ENCODE results near the gene AADACL2. TPM values are rescaled to one million over a fixed set of nuclear protein-coding genes. Genes with fewer than 3 reads are reported as not detected.

AADACL2 gene
- polyA plus RNA-seq, 2 of the 4 experiments (the other 2 are of a cell fraction): not detected

GRCh38 chr3:151750181-151750580 is 16.5 kb downstream of the AADACL2 start:
- no peak overlapping the region for H3K4me2 ChIP-seq
- no peak for DNase-seq (ENCODE audit: low read depth in 1 of 2, low spot score in 1 of 2)
- H3K9me3 ChIP-seq: peaks cover 10% of the 10 kb centered on the region; the same call in 2 of the 3 replicates
- TF ChIP-seq, protein P1, sequence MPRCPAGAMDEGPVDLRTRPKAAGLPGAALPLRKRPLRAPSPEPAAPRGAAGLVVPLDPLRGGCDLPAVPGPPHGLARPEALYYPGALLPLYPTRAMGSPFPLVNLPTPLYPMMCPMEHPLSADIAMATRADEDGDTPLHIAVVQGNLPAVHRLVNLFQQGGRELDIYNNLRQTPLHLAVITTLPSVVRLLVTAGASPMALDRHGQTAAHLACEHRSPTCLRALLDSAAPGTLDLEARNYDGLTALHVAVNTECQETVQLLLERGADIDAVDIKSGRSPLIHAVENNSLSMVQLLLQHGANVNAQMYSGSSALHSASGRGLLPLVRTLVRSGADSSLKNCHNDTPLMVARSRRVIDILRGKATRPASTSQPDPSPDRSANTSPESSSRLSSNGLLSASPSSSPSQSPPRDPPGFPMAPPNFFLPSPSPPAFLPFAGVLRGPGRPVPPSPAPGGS (IDR thresholded peaks at IDR 0.05): no peak
- TF ChIP-seq RCOR1 (IDR thresholded peaks at IDR 0.05; ENCODE audit: low read depth, low read length) (no peak), GATA3 (IDR thresholded peaks at IDR 0.05; ENCODE audit: borderline replicate concordance) (no peak), KDM1A (IDR thresholded peaks at IDR 0.05; ENCODE audit: low read depth) (no peak), CEBPB (IDR thresholded peaks at IDR 0.05) (no peak), RAD21 (conservative IDR thresholded peaks at IDR 0.05 in 1 of 2, IDR thresholded peaks at IDR 0.05 in 1 of 2) (no peak)
- ChIA-PET CTCF (interaction anchor here (0.6 kb wide), 2 partner anchors 24 to 445 kb away, joined by 3 read pairs; no protein-coding TSS in a partner anchor), POLR2A (no interaction called here)
- no peak for FAIRE-seq
- ATAC-seq: no peak
- no peak overlapping the region for H3K27ac ChIP-seq
- H3K4me1 ChIP-seq: no peaks in the 10 kb centered on the region; the same call in 2 of the 3 replicates
- WGBS (ENCODE audit: missing lambda C conversion rate): 78% methylated on average over 6 of the region's 6 CpGs
- no peak overlapping the region for H3K4me3 ChIP-seq

GRCh38 chr3:151750678-151751077 is 17.0 kb downstream of the AADACL2 start:
- Histone ChIP-seq H3K4me1 (no peaks in the 10 kb centered on the region; the same call in 2 of the 3 replicates), H3K4me2 (no peak overlapping the region), H3K4me3 (no peak overlapping the region), H3K9me3 (peaks cover 10% of the 10 kb centered on the region; the same call in 2 of the 3 replicates), H3K27ac (no peak overlapping the region)
- ChIA-PET POLR2A (no interaction called here), CTCF (interaction anchor here (0.6 kb wide), 1 partner anchor 445 kb away, joined by 3 read pairs; no protein-coding TSS in a partner anchor)
- no peak for TF ChIP-seq RCOR1 (IDR thresholded peaks at IDR 0.05; ENCODE audit: low read depth, low read length)
- TF ChIP-seq, protein P2, sequence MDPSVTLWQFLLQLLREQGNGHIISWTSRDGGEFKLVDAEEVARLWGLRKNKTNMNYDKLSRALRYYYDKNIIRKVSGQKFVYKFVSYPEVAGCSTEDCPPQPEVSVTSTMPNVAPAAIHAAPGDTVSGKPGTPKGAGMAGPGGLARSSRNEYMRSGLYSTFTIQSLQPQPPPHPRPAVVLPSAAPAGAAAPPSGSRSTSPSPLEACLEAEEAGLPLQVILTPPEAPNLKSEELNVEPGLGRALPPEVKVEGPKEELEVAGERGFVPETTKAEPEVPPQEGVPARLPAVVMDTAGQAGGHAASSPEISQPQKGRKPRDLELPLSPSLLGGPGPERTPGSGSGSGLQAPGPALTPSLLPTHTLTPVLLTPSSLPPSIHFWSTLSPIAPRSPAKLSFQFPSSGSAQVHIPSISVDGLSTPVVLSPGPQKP (IDR thresholded peaks at IDR 0.05; ENCODE audit: low read depth, low read length): no peak
- no peak for TF ChIP-seq RARB (CRISPR knock-in tag; IDR thresholded peaks at IDR 0.05)
- no peak for TF ChIP-seq JUN (IDR thresholded peaks at IDR 0.05)
- no peak for TF ChIP-seq NR3C1 (IDR thresholded peaks at IDR 0.05)
- no peak for TF ChIP-seq TFCP2L1 (CRISPR knock-in tag; IDR thresholded peaks at IDR 0.05)
- TF ChIP-seq MAZ (IDR thresholded peaks at IDR 0.05; ENCODE audit: borderline replicate concordance, low read depth, low read length): no peak
- no peak for TF ChIP-seq POLR2AphosphoS2 (conservative IDR thresholded peaks at IDR 0.05; ENCODE audit: low read length)
- TF ChIP-seq MAFK (IDR thresholded peaks at IDR 0.05; ENCODE audit: partially characterized antibody): no peak
- TF ChIP-seq FOXS1 (CRISPR knock-in tag; IDR thresholded peaks at IDR 0.05): no peak
- no peak for TF ChIP-seq KDM1A (IDR thresholded peaks at IDR 0.05; ENCODE audit: low read depth)
- DNase-seq (ENCODE audit: low read depth in 1 of 2, low spot score in 1 of 2): no peak
- 85% methylated on average over 2 of the region's 2 CpGs for WGBS (ENCODE audit: missing lambda C conversion rate)
- ATAC-seq: no peak
- no peak for FAIRE-seq

GRCh38 chr3:151751161-151751560 is 17.4 kb downstream of the AADACL2 start:
- ATAC-seq: no peak
- peak in 1 of 2 experiments; percentile 41; a peak in 2 of 4 replicates for TF ChIP-seq CEBPB (IDR thresholded peaks at IDR 0.05)
- TF ChIP-seq MAFK (IDR thresholded peaks at IDR 0.05; ENCODE audit: partially characterized antibody): no peak
- TF ChIP-seq TFCP2L1 (CRISPR knock-in tag; IDR thresholded peaks at IDR 0.05): no peak
- no peak for TF ChIP-seq HOXA7 (CRISPR knock-in tag; IDR thresholded peaks at IDR 0.05)
- TF ChIP-seq, protein P3, sequence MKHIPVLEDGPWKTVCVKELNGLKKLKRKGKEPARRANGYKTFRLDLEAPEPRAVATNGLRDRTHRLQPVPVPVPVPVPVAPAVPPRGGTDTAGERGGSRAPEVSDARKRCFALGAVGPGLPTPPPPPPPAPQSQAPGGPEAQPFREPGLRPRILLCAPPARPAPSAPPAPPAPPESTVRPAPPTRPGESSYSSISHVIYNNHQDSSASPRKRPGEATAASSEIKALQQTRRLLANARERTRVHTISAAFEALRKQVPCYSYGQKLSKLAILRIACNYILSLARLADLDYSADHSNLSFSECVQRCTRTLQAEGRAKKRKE (CRISPR knock-in tag; IDR thresholded peaks at IDR 0.05; ENCODE audit: low read depth): no peak
- TF ChIP-seq CHD4 (IDR thresholded peaks at IDR 0.05; ENCODE audit: borderline replicate concordance): no peak
- POLR2A ChIA-PET: no interaction called here

More at GRCh38 chr3:151751161-151751560, 17.4 kb downstream of the AADACL2 start:
- H3K4me3 ChIP-seq: no peak overlapping the region
- H3K27ac ChIP-seq: no peak overlapping the region
- 20% methylated on average over 1 of the region's 1 CpG for WGBS (ENCODE audit: missing lambda C conversion rate)
- no peak for DNase-seq (ENCODE audit: low read depth in 1 of 2, low spot score in 1 of 2)
- CTCF ChIA-PET: no interaction called here
- peaks cover 10% of the 10 kb centered on the region; the same call in 2 of the 3 replicates for H3K9me3 ChIP-seq
- H3K4me1 ChIP-seq: no peaks in the 10 kb centered on the region; the same call in 2 of the 3 replicates
- H3K4me2 ChIP-seq: no peak overlapping the region
- no peak for FAIRE-seq

All from A549 (cell line).